ENCODE results near the gene RHBDL2.
A peak's percentile ranks its signal among the peaks of the same experiment; 100 is the strongest.

The RHBDL2 gene

GRCh38 chr1:38908821-38909220, 32.8 kb downstream of the RHBDL2 start:
- no peaks in the 10 kb centered on the region for H3K9me3 ChIP-seq (ENCODE audit: severe bottlenecking)
- no peak overlapping the region for H3K4me3 ChIP-seq (ENCODE audit: severe bottlenecking)
- H3K36me3 ChIP-seq (ENCODE audit: low read depth): no peaks in the 10 kb centered on the region
- ATAC-seq (ENCODE audit: low read depth) (no peak), DNase-seq (ENCODE audit: low spot score) (no peak)
- no peak overlapping the region for H3K27ac ChIP-seq (ENCODE audit: poor library complexity, severe bottlenecking)
- H3K4me1 ChIP-seq (ENCODE audit: insufficient read depth, poor library complexity, severe bottlenecking): no peaks in the 10 kb centered on the region
- no peaks in the 10 kb centered on the region for H3K27me3 ChIP-seq (ENCODE audit: insufficient read depth, poor library complexity, severe bottlenecking)
- no peak for TF ChIP-seq CTCF (IDR thresholded peaks at IDR 0.05; ENCODE audit: poor library complexity, severe bottlenecking)

GRCh38 chr1:38905985-38906384, 35.6 kb downstream of the RHBDL2 start:
- ATAC-seq (ENCODE audit: low read depth): no peak
- Histone ChIP-seq H3K4me1 (ENCODE audit: insufficient read depth, poor library complexity, severe bottlenecking) (no peaks in the 10 kb centered on the region), H3K9me3 (ENCODE audit: severe bottlenecking) (no peaks in the 10 kb centered on the region), H3K4me3 (ENCODE audit: severe bottlenecking) (no peak overlapping the region), H3K27me3 (ENCODE audit: insufficient read depth, poor library complexity, severe bottlenecking) (no peaks in the 10 kb centered on the region), H3K36me3 (ENCODE audit: low read depth) (no peaks in the 10 kb centered on the region), H3K27ac (ENCODE audit: poor library complexity, severe bottlenecking) (no peak overlapping the region)
- DNase-seq (ENCODE audit: low spot score): no peak
- no peak for TF ChIP-seq CTCF (IDR thresholded peaks at IDR 0.05; ENCODE audit: poor library complexity, severe bottlenecking)

- Histone ChIP-seq H3K36me3 (ENCODE audit: low read depth) (no peaks in the 10 kb centered on the region), H3K27ac (ENCODE audit: poor library complexity, severe bottlenecking) (no peak overlapping the region), H3K9me3 (ENCODE audit: severe bottlenecking) (no peaks in the 10 kb centered on the region), H3K4me1 (ENCODE audit: insufficient read depth, poor library complexity, severe bottlenecking) (peaks cover 7% of the 10 kb centered on the region), H3K27me3 (ENCODE audit: insufficient read depth, poor library complexity, severe bottlenecking) (no peaks in the 10 kb centered on the region), H3K4me3 (ENCODE audit: severe bottlenecking) (no peak overlapping the region)
- DNase-seq (ENCODE audit: low spot score) (no peak), ATAC-seq (ENCODE audit: low read depth) (no peak)
- no peak for TF ChIP-seq CTCF (IDR thresholded peaks at IDR 0.05; ENCODE audit: poor library complexity, severe bottlenecking)
Observed at GRCh38 chr1:38899560-38899959, 42.1 kb downstream of the RHBDL2 start.

- Histone ChIP-seq H3K9me3 (ENCODE audit: severe bottlenecking) (no peaks in the 10 kb centered on the region), H3K4me1 (ENCODE audit: insufficient read depth, poor library complexity, severe bottlenecking) (peaks cover 7% of the 10 kb centered on the region), H3K4me3 (ENCODE audit: severe bottlenecking) (no peak overlapping the region), H3K36me3 (ENCODE audit: low read depth) (no peaks in the 10 kb centered on the region), H3K27ac (ENCODE audit: poor library complexity, severe bottlenecking) (peak overlapping the region; percentile 10), H3K27me3 (ENCODE audit: insufficient read depth, poor library complexity, severe bottlenecking) (no peaks in the 10 kb centered on the region)
- TF ChIP-seq CTCF (IDR thresholded peaks at IDR 0.05; ENCODE audit: poor library complexity, severe bottlenecking): no peak
- no peak for DNase-seq (ENCODE audit: low spot score)
- peak; percentile 97 for ATAC-seq (ENCODE audit: low read depth)
Observed at GRCh38 chr1:38898653-38899230, 42.9 kb downstream of the RHBDL2 start.

DNA sequence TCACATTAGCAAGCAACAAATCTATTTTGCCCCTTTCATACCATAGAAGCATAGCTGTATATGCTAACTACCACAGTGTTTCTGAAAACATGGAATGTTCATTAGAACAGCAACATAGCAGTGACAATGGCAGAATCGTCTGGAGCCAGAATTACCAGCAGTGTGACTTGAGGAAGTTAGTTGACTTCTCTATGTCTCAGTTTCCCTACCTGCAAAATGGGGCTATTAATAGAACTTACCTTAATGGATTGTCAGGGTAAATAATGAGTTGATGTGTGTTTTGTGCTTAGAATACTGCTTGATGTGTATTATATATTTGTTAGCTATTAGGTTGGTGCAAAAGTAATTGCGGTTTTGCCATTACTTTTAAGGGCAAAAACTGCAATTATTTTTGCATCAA, 45.5 kb downstream of the RHBDL2 start:
- Histone ChIP-seq H3K36me3 (ENCODE audit: low read depth) (no peaks in the 10 kb centered on the region), H3K27ac (ENCODE audit: poor library complexity, severe bottlenecking) (no peak overlapping the region), H3K9me3 (ENCODE audit: severe bottlenecking) (no peaks in the 10 kb centered on the region), H3K4me1 (ENCODE audit: insufficient read depth, poor library complexity, severe bottlenecking) (peaks cover 7% of the 10 kb centered on the region), H3K4me3 (ENCODE audit: severe bottlenecking) (no peak overlapping the region), H3K27me3 (ENCODE audit: insufficient read depth, poor library complexity, severe bottlenecking) (no peaks in the 10 kb centered on the region)
- no peak for ATAC-seq (ENCODE audit: low read depth)
- DNase-seq (ENCODE audit: low spot score): no peak
- TF ChIP-seq CTCF (IDR thresholded peaks at IDR 0.05; ENCODE audit: poor library complexity, severe bottlenecking): no peak
